Measurements from ENCODE around the gene TUBA4B. TPM values are rescaled to one million over a fixed set of nuclear protein-coding genes. Genes with fewer than 3 reads are reported as not detected.

TUBA4B gene
- total RNA-seq (2022; extraction: Qiagen RNA extraction; ENCODE audit: low read depth) = 0.13 to 0.34 TPM (median 0.19 TPM) in 3 of 5 replicates, not detected in the others

DNA sequence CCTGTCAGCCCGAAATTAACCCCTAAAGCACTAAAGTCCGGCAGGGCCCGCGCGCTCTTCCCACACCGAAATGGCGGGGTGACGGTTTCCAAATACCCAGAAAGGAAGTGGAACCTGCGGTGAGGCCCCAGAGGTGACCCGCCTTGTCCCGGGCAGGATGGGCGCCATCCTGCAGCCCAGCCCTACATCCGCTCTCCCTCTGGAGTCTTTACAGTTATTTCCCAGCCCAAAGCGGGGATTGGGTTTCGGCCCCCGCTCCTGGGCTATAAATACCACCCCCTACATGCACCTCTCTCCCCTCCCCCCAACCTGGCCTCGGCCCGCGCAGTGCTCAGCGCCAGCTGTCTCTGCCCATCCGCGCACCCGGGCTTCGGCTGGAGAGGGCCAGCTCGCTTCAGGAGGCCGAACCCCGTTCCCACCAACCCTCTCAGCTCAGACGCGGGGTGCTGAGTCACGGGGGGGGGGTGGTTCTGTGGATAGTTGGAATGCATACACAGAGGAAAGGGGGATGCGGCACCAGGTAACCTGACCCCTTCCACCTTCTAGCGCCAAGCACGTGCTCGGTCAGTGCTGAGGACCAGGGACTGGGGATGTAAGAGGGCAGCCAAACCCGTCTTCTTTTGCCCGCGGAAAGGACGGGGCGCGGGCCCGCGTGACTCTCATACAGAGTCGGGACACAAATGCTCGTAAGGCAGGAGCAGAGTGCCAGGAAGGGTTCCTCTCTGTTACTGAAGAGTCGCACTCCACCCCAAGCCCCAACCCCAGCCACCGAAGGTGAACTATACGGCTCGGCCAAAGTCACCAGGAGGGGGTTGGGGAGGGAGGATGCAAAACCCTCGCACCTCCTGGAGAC, at the start of gene TUBA4B:
TSS of gene TUBA4B (plus strand) at position 344 of the 853 bp plus-strand sequence. CDS start at position 509, 165 bp downstream.

DNA sequence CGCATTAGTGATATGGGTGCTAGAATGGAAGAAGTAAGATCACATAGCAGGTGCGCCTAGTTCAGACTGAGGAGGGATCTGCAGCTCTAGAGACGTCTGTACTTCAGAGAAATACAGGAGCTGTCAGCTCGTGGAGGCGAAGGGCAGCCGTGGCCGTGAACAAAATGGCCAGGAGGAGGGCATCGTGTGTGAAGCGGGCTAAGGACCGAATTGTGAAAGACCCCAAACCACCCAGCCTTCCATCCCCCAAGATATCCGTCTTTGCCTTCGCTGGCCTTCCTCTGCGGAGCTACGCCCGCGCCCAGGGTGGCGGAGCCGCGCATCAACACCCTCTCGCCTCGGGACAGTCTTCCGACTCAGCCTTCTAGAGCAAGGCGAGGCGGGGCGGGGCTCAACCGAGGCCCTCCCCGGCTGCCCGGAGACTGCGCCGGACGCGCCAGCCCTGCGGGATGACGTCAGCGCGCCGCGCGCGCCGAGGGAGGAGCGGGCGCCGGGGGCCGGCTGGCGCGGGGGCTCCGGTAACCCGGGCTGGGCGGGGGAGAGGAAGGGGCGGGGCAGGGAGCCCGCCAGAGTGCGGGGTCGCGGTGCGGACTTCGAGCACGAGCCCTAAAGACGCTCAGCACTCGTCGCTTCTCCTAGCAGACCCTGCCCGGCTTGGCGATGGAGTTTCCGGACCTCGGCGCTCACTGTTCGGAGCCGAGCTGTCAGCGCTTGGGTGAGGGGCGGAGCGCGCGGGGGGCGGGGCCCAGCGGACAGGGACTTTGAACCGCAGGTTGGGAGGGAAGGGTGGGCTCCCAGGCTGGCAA, 46.5 kb upstream of the TUBA4B start, which contains the start of gene ZFAND2B:
TSS of gene ZFAND2B (plus strand) at position 455 of the 806 bp plus-strand sequence. CDS start at position 661, 206 bp downstream.

DNA sequence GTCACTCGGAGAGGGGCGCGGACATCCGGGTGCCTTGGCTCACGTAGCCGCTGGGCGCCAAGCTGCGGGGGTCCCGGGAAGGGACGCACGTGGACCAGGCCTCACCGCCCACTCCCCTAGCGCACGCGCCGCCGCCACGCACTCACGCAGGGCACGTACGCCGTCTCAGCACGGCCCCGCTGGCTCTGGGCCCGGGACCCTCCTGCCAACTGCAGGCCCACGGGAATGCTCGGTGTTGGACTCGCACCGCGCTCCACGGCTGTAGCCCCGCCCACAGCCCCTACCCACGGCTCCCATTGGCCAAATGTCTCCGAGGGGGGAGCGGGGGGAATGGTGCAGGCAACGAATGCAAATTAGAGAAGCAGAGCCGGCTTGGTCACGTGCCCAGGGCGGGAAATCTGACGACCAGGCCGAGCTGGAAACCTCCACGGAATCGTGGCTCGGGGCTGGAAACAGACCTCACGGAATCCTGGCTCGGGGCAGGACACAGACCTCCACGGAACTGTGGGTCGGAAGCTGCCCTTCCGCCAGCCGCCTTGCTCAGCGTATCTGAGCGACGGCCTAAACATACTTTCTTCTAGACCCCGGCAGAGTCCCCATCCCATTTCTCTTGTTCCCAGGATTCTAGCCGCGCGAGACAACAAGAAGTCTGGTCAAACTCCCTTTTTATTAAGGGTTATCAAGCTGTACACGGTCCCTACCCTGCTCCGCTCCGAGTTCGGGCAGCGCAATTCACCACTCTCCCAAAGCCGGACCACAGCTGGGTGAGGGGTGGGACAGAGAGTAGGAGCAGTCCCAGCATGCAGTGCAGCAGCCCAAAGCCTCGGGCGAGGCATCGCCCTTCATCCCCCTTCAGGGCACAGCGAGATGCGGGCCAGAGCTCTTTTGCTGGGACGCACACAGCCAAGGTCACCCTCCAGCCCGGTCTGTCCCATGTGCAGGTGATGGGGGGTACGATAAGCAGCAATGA, 34.0 kb upstream of the TUBA4B start, which contains the start of gene ABCB6:
TSS of gene ABCB6 (minus strand) at position 227 of the 970 bp plus-strand sequence. CDS start 285 bp downstream, outside the sequence.

DNA sequence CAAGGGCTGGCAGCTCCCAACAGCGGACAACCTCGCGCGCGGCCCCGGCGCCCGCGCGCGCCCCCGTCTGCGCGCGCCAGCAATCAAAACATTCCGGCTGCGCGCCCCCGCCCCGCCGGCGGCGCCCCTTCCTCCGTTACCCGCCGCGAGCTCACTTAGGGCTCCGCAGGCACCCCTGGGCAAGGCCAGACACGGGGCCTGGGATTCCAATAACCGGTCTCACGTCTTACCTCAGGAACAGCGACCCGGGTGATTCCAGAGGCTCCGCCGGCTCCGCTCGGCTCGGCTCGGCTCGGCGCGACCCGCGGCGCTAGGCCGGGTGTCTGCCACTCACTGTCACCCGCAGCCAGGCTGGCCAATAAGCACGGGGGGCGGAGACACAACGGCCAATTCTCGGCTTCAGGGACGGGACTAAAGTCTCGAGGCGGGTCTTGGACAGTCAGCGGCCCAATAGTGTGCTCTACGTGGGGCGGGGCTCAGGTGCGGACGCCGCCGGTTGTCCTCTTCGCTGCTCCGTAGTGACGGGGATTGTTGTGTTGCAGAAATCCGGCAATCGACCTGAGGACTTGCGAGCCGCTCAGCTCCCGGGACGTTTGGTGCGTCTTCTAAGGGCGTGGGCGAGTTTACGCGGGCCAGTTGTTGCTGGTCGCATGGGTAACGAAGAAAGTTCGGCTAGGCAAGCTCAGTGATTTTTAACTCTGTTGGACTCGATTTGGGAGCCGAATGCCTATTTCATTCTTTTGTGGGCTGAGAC, 23.6 kb upstream of the TUBA4B start, which contains the start of the genes ANKZF1 and ATG9A:
TSS of gene ANKZF1 (plus strand) at position 502 of the 754 bp plus-strand sequence. CDS start 452 bp downstream, outside the sequence.
TSS of gene ATG9A (minus strand) at position 332 of the 754 bp plus-strand sequence. CDS start 1,612 bp downstream, outside the sequence.

DNA sequence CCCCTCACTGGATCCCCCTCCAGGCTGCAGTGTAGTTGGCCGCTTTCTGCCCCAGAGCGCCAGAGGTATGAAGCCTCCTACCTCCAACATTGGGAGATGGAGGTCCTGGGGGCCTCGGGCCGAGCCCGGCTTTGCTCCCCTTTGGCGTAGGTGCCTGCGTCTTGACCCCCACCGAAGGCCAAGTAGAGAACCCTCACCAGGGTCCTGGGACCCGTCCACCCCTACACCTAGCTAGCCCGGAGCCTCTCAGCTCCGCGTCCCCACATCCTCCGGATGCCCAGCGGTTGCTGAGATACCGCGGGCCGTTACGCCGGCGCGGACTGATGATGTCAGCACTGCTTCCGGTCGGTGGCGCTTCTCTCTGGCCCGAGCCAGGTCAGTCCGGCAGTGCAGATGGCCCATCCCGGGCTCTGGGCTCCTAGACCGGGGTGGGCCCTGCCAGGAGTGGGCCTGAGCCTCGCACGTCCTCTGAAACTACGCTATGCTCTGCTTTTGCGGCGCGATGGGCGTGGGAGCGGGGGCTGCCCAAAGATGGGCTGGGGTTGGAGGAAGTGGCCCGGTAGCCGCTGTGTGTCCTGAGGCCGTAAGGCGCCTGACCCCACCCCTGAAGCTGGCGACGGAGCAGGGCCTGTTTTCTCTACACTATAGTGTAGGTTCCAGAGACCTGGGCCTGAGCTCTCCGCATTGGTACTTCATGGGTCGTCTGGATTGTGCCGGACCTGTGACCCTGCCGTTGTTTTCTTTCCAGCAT, 7.7 kb upstream of the TUBA4B start, which contains the start of the genes GLB1L and STK16:
TSS of gene GLB1L (minus strand) at position 297 of the 751 bp plus-strand sequence. CDS start 1,871 bp downstream, outside the sequence.
TSS of gene STK16 (plus strand) at position 332 of the 751 bp plus-strand sequence. CDS start 521 bp downstream, outside the sequence.

DNA sequence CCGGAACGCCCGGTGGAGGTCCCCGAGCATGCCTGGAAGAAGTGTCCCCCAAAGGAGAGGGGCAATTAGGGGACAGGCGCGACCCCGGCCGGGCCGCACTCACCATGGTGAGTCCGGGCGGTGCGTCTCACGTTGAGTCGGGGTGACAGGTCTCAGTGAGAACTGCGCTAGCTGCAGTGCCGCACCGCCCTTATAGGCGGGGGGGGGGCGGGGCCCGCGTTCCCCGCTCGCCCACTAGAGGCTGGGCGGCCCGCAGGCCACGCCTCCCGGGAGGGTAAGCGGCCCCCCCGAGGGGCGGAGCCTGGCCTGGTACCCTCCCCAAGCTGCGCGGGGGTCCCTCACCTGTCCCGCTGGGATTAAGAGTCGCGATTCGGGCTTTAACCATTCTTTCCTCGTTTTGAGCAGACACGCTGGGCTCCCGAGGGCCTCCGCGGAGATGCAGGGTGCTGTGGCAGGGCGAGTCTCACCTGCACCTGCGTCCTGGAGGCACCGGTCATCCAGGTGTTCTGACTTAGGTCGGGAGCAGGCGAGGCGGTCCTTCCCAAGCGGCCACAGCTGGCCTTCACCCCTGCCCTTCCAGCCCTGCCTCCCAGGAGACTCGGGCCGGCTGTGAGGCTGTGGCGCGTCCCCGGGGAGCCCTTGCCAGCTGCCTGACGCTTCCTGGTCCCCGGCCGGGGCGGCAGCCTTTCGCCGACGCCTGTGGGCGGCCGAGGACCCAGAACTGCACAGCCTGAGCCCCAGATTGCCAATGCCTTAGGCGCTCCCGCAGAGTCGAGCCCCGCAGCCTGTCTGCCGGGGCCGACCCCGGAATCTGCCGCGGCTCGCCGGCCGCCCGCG, 928 bp downstream of the TUBA4B start, which contains the start of gene TUBA4A:
TSS of gene TUBA4A (minus strand) at position 166 of the 837 bp plus-strand sequence. CDS start at position 106, 60 bp downstream.

DNA sequence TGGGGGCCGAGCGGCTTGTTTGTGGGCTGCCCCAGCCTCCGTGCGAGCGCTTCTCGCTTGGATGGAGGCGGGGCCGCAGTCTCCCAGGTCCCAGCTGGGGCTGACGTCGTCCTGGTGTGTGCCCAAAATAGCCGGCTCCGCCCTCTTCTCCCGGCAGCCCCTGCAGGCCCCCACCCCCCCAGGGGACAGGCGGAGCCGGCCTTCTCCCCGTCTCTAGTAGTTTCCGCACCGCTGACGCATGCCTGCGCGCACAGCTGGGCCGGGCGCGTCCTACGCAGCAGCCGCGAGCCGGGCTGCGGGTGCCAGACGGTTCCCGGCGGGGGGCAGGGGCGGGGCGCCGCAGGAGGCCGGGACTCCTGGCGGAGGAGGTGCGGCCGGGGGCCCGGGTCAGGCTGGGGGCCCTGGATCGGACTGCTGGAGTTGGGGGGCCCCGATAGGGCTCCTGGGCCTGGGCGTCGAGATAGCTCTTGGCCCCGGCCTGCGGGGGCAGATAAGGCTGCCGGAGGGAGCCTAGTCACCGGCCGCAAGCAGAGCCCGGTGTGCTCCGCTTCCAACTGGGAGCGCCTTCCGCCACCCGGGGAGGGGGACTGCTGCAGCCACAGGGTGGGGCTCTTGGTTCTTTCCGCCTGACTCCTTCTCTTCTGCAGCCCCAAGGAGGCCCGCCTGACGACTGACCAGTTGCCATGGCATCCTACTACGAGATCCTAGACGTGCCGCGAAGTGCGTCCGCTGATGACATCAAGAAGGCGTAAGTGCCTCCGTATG, 26.3 kb downstream of the TUBA4B start, which contains the start of gene DNAJB2:
TSS of gene DNAJB2 (plus strand) at position 216 of the 765 bp plus-strand sequence. CDS start at position 684, 468 bp downstream.

DNA sequence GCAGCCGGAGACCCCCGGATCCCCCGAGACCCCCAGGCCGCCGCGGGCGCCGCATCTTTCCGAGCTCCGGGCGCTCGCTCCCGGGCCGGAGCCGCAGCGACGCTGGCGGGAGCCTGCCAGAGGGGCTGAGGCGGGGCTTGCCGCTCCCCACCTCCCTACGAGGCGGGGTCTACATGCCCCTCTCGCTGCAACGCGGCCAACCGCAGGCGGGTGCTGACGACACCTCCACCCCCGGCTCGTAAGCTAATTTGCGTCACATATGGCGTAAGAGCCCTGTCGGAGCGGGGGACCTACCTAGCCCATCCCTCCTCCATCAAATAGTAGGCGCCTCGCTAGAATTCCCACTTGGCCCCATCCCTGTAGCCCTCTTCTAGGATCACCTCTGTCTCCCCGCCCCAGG, 56.2 kb downstream of the TUBA4B start, which contains the start of gene PTPRN:
TSS of gene PTPRN (minus strand) at position 124 of the 400 bp plus-strand sequence. CDS start at position 55, 69 bp downstream.

Other genes starting within 250 kb of the TUBA4B start
- gene CFAP65, start 211.7 kb upstream of the TUBA4B start, total RNA-seq (2022; extraction: Qiagen RNA extraction; ENCODE audit: low read depth) = 0.14 to 0.21 TPM (median 0.18 TPM) in 4 of 5 replicates, not detected in the other
- gene IHH, start 192.3 kb upstream of the TUBA4B start, total RNA-seq (2022; extraction: Qiagen RNA extraction; ENCODE audit: low read depth) = 0.13 to 0.45 TPM (median 0.31 TPM) in 5 replicates
- gene NHEJ1, start 92.4 kb upstream of the TUBA4B start, total RNA-seq (2022; extraction: Qiagen RNA extraction; ENCODE audit: low read depth) = 14.9 to 20.3 TPM (median 16.4 TPM) in 5 replicates
- gene SLC23A3, start 83.2 kb upstream of the TUBA4B start, total RNA-seq (2022; extraction: Qiagen RNA extraction; ENCODE audit: low read depth) = 0.39 to 1.6 TPM (median 0.51 TPM) in 5 replicates
- gene CNPPD1, start 76.3 kb upstream of the TUBA4B start, total RNA-seq (2022; extraction: Qiagen RNA extraction; ENCODE audit: low read depth) = 37.6 to 45.1 TPM (median 44.4 TPM) in 5 replicates
- 55.8 to 83.6 TPM (median 80.0 TPM) in 5 replicates for gene RETREG2, start 75.0 kb upstream of the TUBA4B start, total RNA-seq (2022; extraction: Qiagen RNA extraction; ENCODE audit: low read depth)
- 16.4 to 22.1 TPM (median 21.8 TPM) in 5 replicates for gene ZFAND2B, start 46.5 kb upstream of the TUBA4B start, total RNA-seq (2022; extraction: Qiagen RNA extraction; ENCODE audit: low read depth)
- 19.6 to 34.4 TPM (median 31.2 TPM) in 5 replicates for gene ABCB6, start 34.3 kb upstream of the TUBA4B start, total RNA-seq (2022; extraction: Qiagen RNA extraction; ENCODE audit: low read depth)
- gene ATG9A, start 23.6 kb upstream of the TUBA4B start, total RNA-seq (2022; extraction: Qiagen RNA extraction; ENCODE audit: low read depth) = 38.5 to 47.2 TPM (median 43.3 TPM) in 5 replicates
- gene ANKZF1, start 23.4 kb upstream of the TUBA4B start, total RNA-seq (2022; extraction: Qiagen RNA extraction; ENCODE audit: low read depth) = 12.4 to 16.6 TPM (median 16.2 TPM) in 5 replicates
- 5.0 to 6.7 TPM (median 6.3 TPM) in 5 replicates for gene GLB1L, start 7.8 kb upstream of the TUBA4B start, total RNA-seq (2022; extraction: Qiagen RNA extraction; ENCODE audit: low read depth)
- 26.4 to 32.1 TPM (median 29.5 TPM) in 5 replicates for gene STK16, start 7.8 kb upstream of the TUBA4B start, total RNA-seq (2022; extraction: Qiagen RNA extraction; ENCODE audit: low read depth)
- gene TUBA4A, start 675 bp downstream of the TUBA4B start, total RNA-seq (2022; extraction: Qiagen RNA extraction; ENCODE audit: low read depth) = 273 to 385 TPM (median 299 TPM) in 5 replicates
- gene DNAJB2, start 26.1 kb downstream of the TUBA4B start, total RNA-seq (2022; extraction: Qiagen RNA extraction; ENCODE audit: low read depth) = 30.0 to 40.2 TPM (median 38.3 TPM) in 5 replicates
- gene PTPRN, start 56.2 kb downstream of the TUBA4B start, total RNA-seq (2022; extraction: Qiagen RNA extraction; ENCODE audit: low read depth) = 0.95 to 1.9 TPM (median 1.5 TPM) in 5 replicates
- not detected in 5 replicates for gene RESP18, start 79.5 kb downstream of the TUBA4B start, total RNA-seq (2022; extraction: Qiagen RNA extraction; ENCODE audit: low read depth)
- gene DNPEP, start 134.7 kb downstream of the TUBA4B start, total RNA-seq (2022; extraction: Qiagen RNA extraction; ENCODE audit: low read depth) = 54.9 to 67.6 TPM (median 60.7 TPM) in 5 replicates
- gene DES, start 165.1 kb downstream of the TUBA4B start, total RNA-seq (2022; extraction: Qiagen RNA extraction; ENCODE audit: low read depth) = 0.27 to 0.84 TPM (median 0.43 TPM) in 5 replicates
- gene SPEG, start 181.6 kb downstream of the TUBA4B start, total RNA-seq (2022; extraction: Qiagen RNA extraction; ENCODE audit: low read depth) = 5.4 to 12.9 TPM (median 8.1 TPM) in 5 replicates
- 32.5 to 37.9 TPM (median 36.2 TPM) in 5 replicates for gene GMPPA, start 245.6 kb downstream of the TUBA4B start, total RNA-seq (2022; extraction: Qiagen RNA extraction; ENCODE audit: low read depth)